Measurements from ENCODE around the gene DNAH2.

DNAH2 gene

GRCh38 chr17:7715936-7716886, 1.3 kb upstream of the DNAH2 start:
- intact Hi-C loops (cut with DNase I): no loop called here
- peak in 39 of 42 donors; percentile 20 to 85 (median 52) for DNase-seq

- intact Hi-C loops (cut with DNase I): no loop called here
- DNase-seq: peak; percentile 43 to 88 (median 67)
Measured at GRCh38 chr17:7717756-7718350, 309 bp downstream of the DNAH2 start.

GRCh38 chr17:7719661-7720060, 2.1 kb downstream of the DNAH2 start:
- intact Hi-C loops (cut with DNase I): no loop called here
- DNase-seq: no peak

DNA sequence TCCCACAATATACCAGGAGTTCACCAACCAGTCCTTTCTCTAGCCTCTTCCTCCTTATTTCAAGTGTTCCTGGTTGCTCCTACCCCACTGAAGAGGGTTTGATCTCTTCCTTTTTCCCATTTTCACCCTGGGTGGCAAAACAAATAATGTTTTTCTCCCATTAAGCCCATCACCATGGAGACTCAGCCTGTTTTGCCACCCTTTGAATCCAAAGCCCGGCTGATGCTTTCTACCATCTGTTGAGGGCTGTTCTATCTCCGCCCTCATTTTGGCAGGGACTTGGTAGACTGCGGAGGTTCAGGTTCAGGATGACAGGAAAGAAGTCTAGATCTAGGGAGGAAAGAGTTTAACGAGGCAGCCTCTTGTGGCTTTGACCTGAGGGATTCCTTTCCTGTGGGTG, 2.6 kb downstream of the DNAH2 start:
- DNase-seq: no peak

DNA sequence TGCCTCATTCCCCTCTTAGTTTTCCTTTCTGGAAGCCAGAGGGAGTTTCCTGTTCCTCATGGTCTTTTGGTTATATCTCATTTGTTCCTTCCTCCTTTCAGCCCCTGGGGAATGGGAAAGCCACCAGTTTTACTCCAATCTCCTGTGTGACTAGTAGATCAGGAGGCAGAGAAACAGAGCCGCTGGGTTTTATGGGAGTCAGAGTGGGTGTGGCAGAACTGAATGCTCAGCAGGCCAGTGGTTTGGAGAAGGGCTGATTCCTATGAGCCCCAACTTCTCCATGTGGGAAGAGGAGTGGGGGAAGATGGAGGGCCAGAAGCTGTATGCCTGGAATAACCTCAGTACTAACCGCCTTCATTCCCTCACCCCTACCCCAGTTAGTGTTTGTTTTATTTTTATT, 4.1 kb downstream of the DNAH2 start:
- intact Hi-C loops (cut with DNase I): no loop called here
- DNase-seq: no peak

More for the DNA sequence above, 2.6 kb downstream of the DNAH2 start:
- intact Hi-C loops (cut with DNase I): no loop called here

- intact Hi-C loops (cut with DNase I): no loop called here
- DNase-seq: no peak
Measured at GRCh38 chr17:7727886-7728285, 10.3 kb downstream of the DNAH2 start.

GRCh38 chr17:7729816-7730215, 12.3 kb downstream of the DNAH2 start:
- no peak for DNase-seq
- intact Hi-C loops (cut with DNase I): no loop called here

DNA sequence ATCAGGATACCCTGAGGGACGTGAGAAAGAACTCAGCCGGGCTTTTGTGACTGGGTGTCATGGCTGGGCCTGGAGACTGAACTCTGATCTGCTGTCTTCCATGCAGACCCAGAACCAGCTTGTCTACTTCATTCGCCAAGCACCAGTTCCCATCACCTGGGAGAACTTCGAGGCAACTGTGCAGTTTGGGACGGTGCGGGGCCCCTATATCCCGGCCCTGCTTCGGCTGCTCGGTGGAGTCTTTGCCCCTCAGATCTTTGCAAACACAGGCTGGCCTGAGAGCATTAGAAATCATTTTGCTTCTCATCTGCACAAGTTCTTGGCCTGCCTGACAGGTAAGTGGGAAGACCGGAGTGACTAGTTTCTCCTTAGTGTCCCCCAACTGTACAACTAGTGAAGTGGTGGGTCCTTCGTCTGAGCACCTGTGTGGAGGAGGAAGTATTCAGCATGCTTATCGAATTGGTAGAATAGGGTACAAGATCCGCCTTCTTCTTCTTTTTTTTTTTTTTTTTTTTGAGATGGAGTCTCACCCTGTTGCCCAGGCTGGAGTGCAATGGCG, 15.5 kb downstream of the DNAH2 start:
- no peak for DNase-seq
- intact Hi-C loops (cut with DNase I): no loop called here

GRCh38 chr17:7737601-7738000, 20.1 kb downstream of the DNAH2 start:
- DNase-seq: no peak
- intact Hi-C loops (cut with DNase I): no loop called here

DNA sequence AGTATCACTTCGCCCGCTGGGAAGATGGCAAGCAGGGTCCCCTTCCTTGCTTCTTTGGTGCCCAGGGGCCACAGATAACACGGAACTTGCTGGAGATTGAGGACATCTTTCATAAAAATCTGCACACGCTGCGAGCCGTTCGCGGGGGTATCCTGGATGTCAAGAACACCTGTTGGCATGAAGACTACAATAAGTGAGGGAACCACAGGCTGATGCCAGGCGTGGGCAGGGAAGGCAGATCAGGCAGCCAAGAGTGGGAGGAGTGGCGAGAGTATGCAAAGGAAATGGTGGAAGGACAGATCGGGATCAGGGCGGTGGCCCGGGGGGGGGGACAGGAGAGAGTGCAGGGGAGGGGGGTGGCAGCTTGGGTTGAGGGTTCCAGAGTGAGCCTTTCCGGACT, 22.2 kb downstream of the DNAH2 start:
- intact Hi-C loops (cut with DNase I): loop anchor here (5.0 kb wide), 1 partner anchor 113 kb away; no protein-coding TSS in a partner anchor
- no peak for DNase-seq

- DNase-seq: no peak
- intact Hi-C loops (cut with DNase I): loop anchor here (5.0 kb wide), 1 partner anchor 112 kb away; no protein-coding TSS in a partner anchor
Measured at GRCh38 chr17:7740481-7741001, 23.0 kb downstream of the DNAH2 start.

- intact Hi-C loops (cut with DNase I): loop anchor here (5.0 kb wide), 1 partner anchor 110 kb away; no protein-coding TSS in a partner anchor
- DNase-seq: no peak
Measured at GRCh38 chr17:7742729-7743128, 25.2 kb downstream of the DNAH2 start.

- no peak for DNase-seq
- intact Hi-C loops (cut with DNase I): loop anchor here (5.0 kb wide), 1 partner anchor 108 kb away; no protein-coding TSS in a partner anchor
Measured at GRCh38 chr17:7744416-7744815, 26.9 kb downstream of the DNAH2 start.

DNA sequence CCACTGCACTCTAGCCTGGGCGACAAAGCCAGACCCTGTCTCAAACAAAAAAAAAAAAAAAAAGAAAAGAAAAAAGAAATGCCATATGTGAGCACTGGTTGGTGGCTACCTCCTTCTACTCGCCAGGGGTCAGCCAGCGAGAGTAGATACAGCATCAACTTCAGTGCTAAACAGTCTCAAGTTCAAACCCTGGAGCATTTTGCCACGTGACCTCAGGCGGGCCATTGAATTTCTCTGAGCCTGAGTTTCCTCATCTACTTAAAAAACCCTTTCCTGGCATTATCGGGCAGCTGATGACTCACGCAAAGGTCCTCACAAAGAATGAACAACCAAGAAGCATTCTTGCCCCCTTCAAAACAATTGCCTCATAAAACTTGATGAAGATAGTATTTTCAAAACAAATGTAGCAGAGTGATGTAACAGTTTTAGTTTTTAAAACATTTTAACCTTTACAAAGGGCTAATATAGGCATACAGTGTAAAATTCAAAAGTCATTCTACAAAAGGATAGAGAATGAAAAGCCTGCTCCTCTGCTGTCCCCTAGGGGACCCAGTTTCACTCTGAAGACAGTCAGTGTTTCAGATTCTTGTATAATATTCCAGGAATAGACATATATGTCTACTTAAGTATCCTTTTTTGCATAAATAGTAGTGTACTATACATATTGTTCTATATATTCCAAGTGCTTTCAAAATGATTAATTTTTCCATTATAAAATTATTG, 28.4 kb downstream of the DNAH2 start:
- no peak for DNase-seq
- intact Hi-C loops (cut with DNase I): no loop called here

- no peak for DNase-seq
- intact Hi-C loops (cut with DNase I): no loop called here
Measured at GRCh38 chr17:7747635-7748071, 30.1 kb downstream of the DNAH2 start.

- intact Hi-C loops (cut with DNase I): no loop called here
- peak in 1 of 42 donors; percentile 2 for DNase-seq
Measured at GRCh38 chr17:7748076-7748775, 30.7 kb downstream of the DNAH2 start.

DNA sequence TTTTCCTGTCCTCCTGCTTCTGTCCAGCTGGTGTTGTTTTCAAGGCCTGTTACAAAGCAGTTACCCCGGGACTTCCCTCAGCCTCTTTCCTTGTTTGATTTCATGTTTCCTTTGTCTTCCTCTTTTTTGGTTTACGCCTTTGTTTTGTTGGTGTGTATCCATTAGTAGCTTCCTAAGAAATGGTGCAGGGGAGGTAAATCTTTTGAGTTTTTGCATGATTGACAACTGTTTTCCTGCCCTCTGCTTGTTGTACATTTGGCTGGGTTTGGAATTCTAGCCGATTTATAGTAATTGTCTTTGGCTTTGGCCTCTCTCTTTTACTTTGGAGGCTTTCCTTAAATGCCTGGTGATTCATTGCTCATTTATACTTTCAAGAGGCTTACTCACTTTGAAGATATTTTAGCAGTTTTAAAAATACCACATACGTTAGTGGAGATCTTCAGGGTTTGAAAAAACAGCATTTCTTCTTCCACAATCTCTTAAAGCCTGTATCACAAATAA, 32.8 kb downstream of the DNAH2 start:
- DNase-seq: no peak

GRCh38 chr17:7754656-7755055, 37.1 kb downstream of the DNAH2 start:
- DNase-seq: no peak
- intact Hi-C loops (cut with DNase I): no loop called here

More for the DNA sequence above, 32.8 kb downstream of the DNAH2 start:
- intact Hi-C loops (cut with DNase I): no loop called here
